ENCODE measurements around the gene KLHL6.

- TF ChIP-seq, protein P1, sequence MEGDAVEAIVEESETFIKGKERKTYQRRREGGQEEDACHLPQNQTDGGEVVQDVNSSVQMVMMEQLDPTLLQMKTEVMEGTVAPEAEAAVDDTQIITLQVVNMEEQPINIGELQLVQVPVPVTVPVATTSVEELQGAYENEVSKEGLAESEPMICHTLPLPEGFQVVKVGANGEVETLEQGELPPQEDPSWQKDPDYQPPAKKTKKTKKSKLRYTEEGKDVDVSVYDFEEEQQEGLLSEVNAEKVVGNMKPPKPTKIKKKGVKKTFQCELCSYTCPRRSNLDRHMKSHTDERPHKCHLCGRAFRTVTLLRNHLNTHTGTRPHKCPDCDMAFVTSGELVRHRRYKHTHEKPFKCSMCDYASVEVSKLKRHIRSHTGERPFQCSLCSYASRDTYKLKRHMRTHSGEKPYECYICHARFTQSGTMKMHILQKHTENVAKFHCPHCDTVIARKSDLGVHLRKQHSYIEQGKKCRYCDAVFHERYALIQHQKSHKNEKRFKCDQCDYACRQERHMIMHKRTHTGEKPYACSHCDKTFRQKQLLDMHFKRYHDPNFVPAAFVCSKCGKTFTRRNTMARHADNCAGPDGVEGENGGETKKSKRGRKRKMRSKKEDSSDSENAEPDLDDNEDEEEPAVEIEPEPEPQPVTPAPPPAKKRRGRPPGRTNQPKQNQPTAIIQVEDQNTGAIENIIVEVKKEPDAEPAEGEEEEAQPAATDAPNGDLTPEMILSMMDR (IDR thresholded peaks at IDR 0.05), result no peak
- no peak for TF ChIP-seq POLR2A (IDR thresholded peaks at IDR 0.05)
These were observed 21.3 kb downstream of the KLHL6 start for GRCh38 chr3:183534249-183534648.

Measured in upper lobe of left lung (tissue), 4 donors.